Activated CD8-positive, alpha-beta memory T cell treated with anti-CD3 and anti-CD28 coated beads for 24 hours (primary cell): ENCODE measurements around the gene P4HA1.
"Not testable (repeated sequence)": the region's sequence is repeated elsewhere in the genome, so short reads cannot be mapped to it uniquely, and the experiment has no call there.

Experiments used
- DNase-seq: peaks from one replicate; pipeline ENCODE4 v3.0.0-alpha.2; 2020

Gene P4HA1

GRCh38 chr10:73042130-73042529 lies 54.5 kb downstream of the P4HA1 start:
- DNase-seq: no peak

GRCh38 chr10:73039635-73040034 lies 57.0 kb downstream of the P4HA1 start:
- DNase-seq: no peak

- not testable (repeated sequence) for DNase-seq
These were observed 60.4 kb downstream of the P4HA1 start for GRCh38 chr10:73036285-73036684.

GRCh38 chr10:73032536-73032935 lies 64.1 kb downstream of the P4HA1 start:
- no peak for DNase-seq

GRCh38 chr10:73026623-73027022 lies 70.0 kb downstream of the P4HA1 start:
- not testable (repeated sequence) for DNase-seq

- DNase-seq: not testable (repeated sequence)
These were observed 73.1 kb downstream of the P4HA1 start for GRCh38 chr10:73023455-73024070.

GRCh38 chr10:73022961-73023360 lies 73.7 kb downstream of the P4HA1 start:
- not testable (repeated sequence) for DNase-seq

- DNase-seq: not testable (repeated sequence)
These were observed 75.0 kb downstream of the P4HA1 start for GRCh38 chr10:73021538-73022164.

GRCh38 chr10:73021050-73021449 lies 75.6 kb downstream of the P4HA1 start:
- DNase-seq: no peak

GRCh38 chr10:73019100-73019499 lies 77.6 kb downstream of the P4HA1 start:
- no peak for DNase-seq

GRCh38 chr10:73018632-73019031 lies 78.0 kb downstream of the P4HA1 start:
- no peak for DNase-seq

- DNase-seq: no peak
These were observed 78.6 kb downstream of the P4HA1 start for GRCh38 chr10:73017955-73018480.

- DNase-seq: no peak
These were observed 80.9 kb downstream of the P4HA1 start for GRCh38 chr10:73015779-73016178.

GRCh38 chr10:73003822-73004221 lies 92.8 kb downstream of the P4HA1 start:
- no peak for DNase-seq

GRCh38 chr10:73000973-73001372 lies 95.7 kb downstream of the P4HA1 start:
- no peak for DNase-seq

- no peak for DNase-seq
These were observed 99.6 kb downstream of the P4HA1 start for GRCh38 chr10:72997099-72997498.

GRCh38 chr10:72995459-72995858 lies 101.2 kb downstream of the P4HA1 start:
- not testable (repeated sequence) for DNase-seq

GRCh38 chr10:72989771-72990170 lies 106.9 kb downstream of the P4HA1 start:
- DNase-seq: not testable (repeated sequence)

- DNase-seq: not testable (repeated sequence)
These were observed 112.0 kb downstream of the P4HA1 start for GRCh38 chr10:72984618-72985017.

- DNase-seq: no peak
These were observed 114.7 kb downstream of the P4HA1 start for GRCh38 chr10:72981882-72982529.

- DNase-seq: no peak
These were observed 115.4 kb downstream of the P4HA1 start for GRCh38 chr10:72981028-72981881.

- DNase-seq: no peak
These were observed 116.3 kb downstream of the P4HA1 start for GRCh38 chr10:72980348-72980747.

GRCh38 chr10:72979709-72980108 lies 117.0 kb downstream of the P4HA1 start:
- DNase-seq: no peak
